Measurements from ENCODE around the gene PNKD.

GRCh38 chr2:218289639-218290315 is 19.5 kb downstream of the PNKD start:
- TF ChIP-seq CTCF (IDR thresholded peaks at IDR 0.05) (no peak), POLR2A (IDR thresholded peaks at IDR 0.05) (no peak)
